Common myeloid progenitor, CD34-positive (primary cell): ENCODE measurements around the gene SLC16A10.
"Not testable (repeated sequence)": the region's sequence is repeated elsewhere in the genome, so short reads cannot be mapped to it uniquely, and the experiment has no call there.

Experiments used
- CTCF ChIA-PET: fragments of 350-600 bp; sonication (Branson Sonifier 250); formaldehyde crosslinking; loops from one replicate; lab custom pipeline; 2021; ENCODE audit warnings: antibody characterized with exemption; lab: Charles Lee
- POLR2A ChIA-PET: fragments of 350-600 bp; sonication (Branson Sonifier 250); formaldehyde crosslinking; loops from one replicate; lab custom pipeline; 2021; ENCODE audit warnings: antibody characterized with exemption; lab: Charles Lee
- DNase-seq, 3 donors: peaks; one replicate each; pipeline versions ENCODE4 v3.0.0 to v3.0.0-alpha.2; 2013
- H3K27ac ChIP-seq, 2 experiments: 1 replicate in 1 of 2; 2 replicates in 1 of 2; pipeline ENCODE4 v1.7.0; 2013; ENCODE audit warnings: inconsistent platforms in 2 of 2, low read length in 2 of 2, mild to moderate bottlenecking in 2 of 2, low read depth in 1 of 2, moderate library complexity in 1 of 2; ENCODE audit not compliant: severe bottlenecking in 2 of 2, insufficient read depth in 1 of 2, poor library complexity in 1 of 2
- H3K27me3 ChIP-seq, 5 experiments: replicated peaks in 2 of 5; 1 replicate in 3 of 5; 2 replicates in 2 of 5; pipeline versions ENCODE4 v1.6.1 to v1.7.0; 2013; ENCODE audit warnings: low read length in 4 of 5, mild to moderate bottlenecking in 2 of 5, moderate library complexity in 2 of 5, inconsistent platforms in 1 of 5; ENCODE audit not compliant: insufficient read depth in 5 of 5, control insufficient read depth in 4 of 5
- H3K36me3 ChIP-seq, 4 experiments: 1 replicate in 2 of 4; 2 replicates in 2 of 4; pipeline versions ENCODE4 v1.6.1 to v1.7.0; 2013; ENCODE audit warnings: low read length in 3 of 4, control low read depth in 1 of 4, mild to moderate bottlenecking in 1 of 4; ENCODE audit not compliant: control insufficient read depth in 4 of 4, insufficient read depth in 4 of 4
- H3K4me1 ChIP-seq, 4 experiments: 1 replicate in 3 of 4; 2 replicates in 1 of 4; pipeline versions ENCODE4 v1.6.1 to v1.7.1; 2013; ENCODE audit warnings: low read length in 3 of 4, mild to moderate bottlenecking in 3 of 4, control low read depth in 1 of 4, inconsistent platforms in 1 of 4, moderate library complexity in 1 of 4; ENCODE audit not compliant: control insufficient read depth in 4 of 4, insufficient read depth in 4 of 4; ENCODE audit errors: control extremely low read depth in 1 of 4
- H3K4me3 ChIP-seq, 7 experiments: 1 replicate in 4 of 7; 2 replicates in 3 of 7; pipeline versions ENCODE4 v1.5.1 to v1.7.0; 2013; ENCODE audit warnings: mild to moderate bottlenecking in 7 of 7, low read length in 6 of 7, moderate library complexity in 6 of 7, inconsistent platforms in 2 of 7, low read depth in 2 of 7, control low read depth in 1 of 7; ENCODE audit not compliant: insufficient read depth in 4 of 7, control insufficient read depth in 1 of 7; ENCODE audit errors: extremely low read depth in 1 of 7
- H3K9me3 ChIP-seq, 5 experiments: 1 replicate in 4 of 5; 2 replicates in 1 of 5; pipeline versions ENCODE4 v1.6.1 to v1.7.1; 2013; ENCODE audit warnings: low read length in 4 of 5, mild to moderate bottlenecking in 2 of 5, inconsistent platforms in 1 of 5, low read depth in 1 of 5, moderate library complexity in 1 of 5; ENCODE audit not compliant: control insufficient read depth in 4 of 5, insufficient read depth in 2 of 5; ENCODE audit errors: control extremely low read depth in 1 of 5
- WGBS: methylation state at CpG from one replicate; pipeline ENCODE4 v1.1.5; 2013; ENCODE audit not compliant: insufficient coverage; 5-methylcytosine and 5-hydroxymethylcytosine counted together

SLC16A10 gene

DNA sequence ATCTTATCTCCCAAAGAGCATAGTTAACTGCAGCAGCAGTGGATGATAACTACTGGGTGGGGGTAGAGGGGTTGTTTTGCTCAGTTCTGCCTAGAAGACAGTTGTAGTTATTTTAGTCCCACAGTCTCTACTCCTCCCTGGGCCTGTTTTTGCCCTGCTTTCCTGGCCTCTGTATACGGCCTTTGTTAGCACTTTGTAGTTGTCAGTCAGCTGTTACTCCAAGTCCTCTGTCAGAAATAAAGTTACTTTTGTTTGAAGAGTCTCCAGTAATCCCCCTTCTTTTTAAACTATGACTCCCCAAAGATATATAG, 113.9 kb downstream of the SLC16A10 start:
- Histone ChIP-seq H3K4me1 (peaks cover 0 to 11% (median 0%) of the 10 kb centered on the region in 4 experiments), H3K9me3 (no peaks in the 10 kb centered on the region), H3K4me3 (no peak overlapping the region), H3K27ac (no peak overlapping the region), H3K27me3 (no peaks in the 10 kb centered on the region), H3K36me3 (no peaks in the 10 kb centered on the region)
- WGBS: no CpG with 5 or more reads among the region's 1 CpG
- ChIA-PET POLR2A (interaction anchor here (0.6 kb wide), 1 partner anchor 40 kb away, joined by 3 read pairs; no protein-coding TSS in a partner anchor), CTCF (interaction anchor here (1.5 to 2.6 kb wide), 2 partner anchors 9 to 144 kb away, joined by 5 to 7 read pairs; no protein-coding TSS in a partner anchor)
- peak in 1 of 3 donors; percentile 31 for DNase-seq

DNA sequence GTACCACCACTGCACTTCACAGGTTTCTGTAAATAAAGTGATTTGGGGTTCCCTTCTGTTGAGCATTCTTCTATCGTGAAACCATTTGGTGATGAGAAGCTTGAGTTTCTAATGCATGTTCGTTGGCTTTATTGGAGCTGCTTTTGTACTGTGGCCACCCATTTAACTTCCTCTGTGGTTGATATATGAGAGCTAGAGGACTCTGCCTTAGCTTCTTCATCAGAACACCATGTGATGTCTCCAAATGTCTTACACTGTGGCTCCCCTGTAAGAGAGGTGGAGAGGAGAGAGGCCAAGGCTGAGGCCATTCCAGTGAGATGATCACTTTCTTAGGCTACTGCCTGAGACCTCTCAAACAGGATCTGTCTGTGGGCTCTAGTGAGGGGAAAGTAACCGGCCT, 114.5 kb downstream of the SLC16A10 start:
- peaks cover 0 to 11% (median 0%) of the 10 kb centered on the region in 4 experiments for H3K4me1 ChIP-seq
- H3K27ac ChIP-seq: no peak overlapping the region
- peak in 1 of 3 donors; percentile 6 for DNase-seq
- H3K4me3 ChIP-seq: no peak overlapping the region
- no peaks in the 10 kb centered on the region for H3K9me3 ChIP-seq
- CTCF ChIA-PET: interaction anchor here (2.6 kb wide), 1 partner anchor 144 kb away, joined by 7 read pairs; no protein-coding TSS in a partner anchor
- H3K36me3 ChIP-seq: no peaks in the 10 kb centered on the region
- WGBS: 100% methylated on average over 2 of the region's 3 CpGs
- no peaks in the 10 kb centered on the region for H3K27me3 ChIP-seq
- POLR2A ChIA-PET: no interaction called here

GRCh38 chr6:111203539-111203938, 116.2 kb downstream of the SLC16A10 start:
- H3K27me3 ChIP-seq, H3K36me3 ChIP-seq, H3K9me3 ChIP-seq, H3K4me3 ChIP-seq, POLR2A ChIA-PET, H3K27ac ChIP-seq, DNase-seq: not testable (repeated sequence)
- CTCF ChIA-PET: interaction anchor here (2.6 kb wide), 1 partner anchor 146 kb away, joined by 7 read pairs; no protein-coding TSS in a partner anchor
- peaks cover 0 to 11% (median 0%) of the 10 kb centered on the region in 4 experiments for H3K4me1 ChIP-seq
- WGBS: no CpG with 5 or more reads among the region's 4 CpGs

GRCh38 chr6:111204305-111204704, 117.0 kb downstream of the SLC16A10 start:
- Histone ChIP-seq H3K27me3 (no peaks in the 10 kb centered on the region), H3K4me1 (peaks cover 0 to 11% (median 0%) of the 10 kb centered on the region in 4 experiments), H3K4me3 (no peak overlapping the region), H3K36me3 (no peaks in the 10 kb centered on the region), H3K9me3 (no peaks in the 10 kb centered on the region), H3K27ac (no peak overlapping the region)
- POLR2A ChIA-PET: no interaction called here
- DNase-seq: no peak
- 100% methylated on average over 2 of the region's 2 CpGs for WGBS
- CTCF ChIA-PET: interaction anchor here (0.7 kb wide), 1 partner anchor 625 kb away, joined by 4 read pairs; no protein-coding TSS in a partner anchor

DNA sequence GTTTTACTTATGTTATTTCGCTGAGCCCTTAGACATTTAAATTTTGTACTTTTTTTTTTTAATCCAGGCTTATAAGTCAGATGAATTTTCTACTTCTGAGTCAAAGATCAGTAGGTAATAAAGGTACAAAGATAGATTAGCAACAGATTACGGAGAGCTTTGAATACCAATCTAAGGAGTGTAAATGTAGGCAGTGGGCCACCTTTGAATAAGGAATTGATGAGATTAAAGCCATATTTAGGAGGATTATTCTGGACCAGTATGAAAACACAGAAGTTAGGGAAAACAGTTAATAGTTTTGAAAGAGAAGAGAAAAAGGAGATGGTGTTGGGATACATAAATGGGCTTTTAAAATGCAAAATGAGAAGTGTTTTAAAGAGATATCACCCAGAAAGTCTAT, 117.6 kb downstream of the SLC16A10 start:
- no peak overlapping the region for H3K27ac ChIP-seq
- H3K4me1 ChIP-seq: peaks cover 0 to 11% (median 0%) of the 10 kb centered on the region in 4 experiments
- H3K27me3 ChIP-seq: no peaks in the 10 kb centered on the region
- no peak overlapping the region for H3K4me3 ChIP-seq
- H3K36me3 ChIP-seq: no peaks in the 10 kb centered on the region
- WGBS: 100% methylated on average over 2 of the region's 2 CpGs
- ChIA-PET POLR2A (no interaction called here), CTCF (interaction anchor here (0.7 kb wide), 1 partner anchor 626 kb away, joined by 4 read pairs; no protein-coding TSS in a partner anchor)
- H3K9me3 ChIP-seq: no peaks in the 10 kb centered on the region
- no peak for DNase-seq

DNA sequence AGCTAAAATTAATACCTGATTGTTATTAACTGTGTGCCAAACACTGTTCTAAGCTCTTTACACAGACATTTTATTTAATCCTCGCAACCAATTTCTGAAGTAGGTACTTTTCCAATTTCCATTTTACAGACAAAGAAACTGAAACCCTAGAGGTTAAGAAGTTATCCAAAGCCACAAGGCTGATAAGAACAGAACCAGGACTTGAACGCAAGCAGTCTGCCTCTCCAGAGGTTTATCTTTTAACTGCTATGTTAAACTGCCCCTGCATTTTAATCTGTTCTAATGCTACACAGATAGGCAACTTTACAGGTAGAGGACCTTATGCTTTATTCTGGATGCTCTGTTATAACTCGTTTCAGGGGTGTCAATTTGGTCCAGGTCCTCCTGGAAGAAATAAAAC, 118.2 kb downstream of the SLC16A10 start:
- POLR2A ChIA-PET: no interaction called here
- WGBS: 97% methylated on average over 3 of the region's 3 CpGs
- CTCF ChIA-PET: no interaction called here

DNA sequence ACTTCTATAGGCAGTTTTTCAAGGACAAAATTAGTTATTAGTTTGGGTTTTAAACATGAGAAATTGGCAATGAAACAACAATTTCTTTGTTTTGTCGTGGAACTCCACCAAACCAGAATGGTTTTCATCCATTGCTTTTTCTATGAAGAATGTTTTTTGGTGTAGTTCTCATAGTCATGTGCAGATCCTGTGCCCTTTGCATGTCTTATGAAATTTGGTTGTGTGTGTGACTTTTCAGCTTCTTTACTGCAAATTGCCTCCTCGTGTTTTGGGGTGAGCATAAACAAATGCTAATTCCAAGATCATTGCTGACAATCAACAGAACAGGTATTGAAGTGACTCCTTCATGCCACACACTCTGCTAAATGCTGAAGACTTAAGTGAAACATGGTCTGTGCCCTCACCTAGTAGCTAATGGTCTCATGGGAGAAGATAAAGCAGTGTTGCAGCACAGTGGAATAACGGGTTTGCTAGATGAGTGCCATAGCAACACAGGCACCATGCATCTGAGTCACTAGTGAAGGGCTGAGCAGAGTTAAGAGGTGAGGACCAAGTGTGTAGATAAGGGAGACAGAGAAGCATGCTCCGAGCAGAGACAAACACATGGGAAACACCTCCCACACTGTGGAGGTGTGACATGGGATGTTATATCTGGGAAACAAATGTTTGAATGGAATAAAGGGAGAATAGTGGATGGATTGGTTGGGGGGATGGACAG, 120.0 kb downstream of the SLC16A10 start:
- POLR2A ChIA-PET: no interaction called here
- H3K4me3 ChIP-seq: no peak overlapping the region
- WGBS: 100% methylated on average over 1 of the region's 4 CpGs
- H3K4me1 ChIP-seq: peaks cover 0 to 12% (median 5%) of the 10 kb centered on the region in 4 experiments
- H3K9me3 ChIP-seq: no peaks in the 10 kb centered on the region
- H3K27ac ChIP-seq: no peak overlapping the region
- no peaks in the 10 kb centered on the region for H3K27me3 ChIP-seq
- H3K36me3 ChIP-seq: no peaks in the 10 kb centered on the region
- CTCF ChIA-PET: interaction anchor here (3.8 kb wide), 1 partner anchor 149 kb away, joined by 22 read pairs; no protein-coding TSS in a partner anchor
- DNase-seq: no peak

More for the DNA sequence above, 118.2 kb downstream of the SLC16A10 start:
- H3K27ac ChIP-seq: no peak overlapping the region
- DNase-seq: peak in 1 of 3 donors; percentile 8
- no peak overlapping the region for H3K4me3 ChIP-seq
- H3K36me3 ChIP-seq: no peaks in the 10 kb centered on the region
- peaks cover 0 to 9% (median under 1%) of the 10 kb centered on the region in 4 experiments for H3K4me1 ChIP-seq
- no peaks in the 10 kb centered on the region for H3K27me3 ChIP-seq
- H3K9me3 ChIP-seq: no peaks in the 10 kb centered on the region
